HG03066 (cell line): ENCODE measurements around the gene AQP7.
"Not testable (repeated sequence)": the region's sequence is repeated elsewhere in the genome, so short reads cannot be mapped to it uniquely, and the experiment has no call there.

Experiments
- ATAC-seq: cut with Tn5 transposase; IDR thresholded peaks from one replicate; pipeline ENCODE4 v1.9.1; 2021; ENCODE audit warnings: low read depth; ENCODE audit not compliant: unreplicated experiment

AQP7 gene

DNA sequence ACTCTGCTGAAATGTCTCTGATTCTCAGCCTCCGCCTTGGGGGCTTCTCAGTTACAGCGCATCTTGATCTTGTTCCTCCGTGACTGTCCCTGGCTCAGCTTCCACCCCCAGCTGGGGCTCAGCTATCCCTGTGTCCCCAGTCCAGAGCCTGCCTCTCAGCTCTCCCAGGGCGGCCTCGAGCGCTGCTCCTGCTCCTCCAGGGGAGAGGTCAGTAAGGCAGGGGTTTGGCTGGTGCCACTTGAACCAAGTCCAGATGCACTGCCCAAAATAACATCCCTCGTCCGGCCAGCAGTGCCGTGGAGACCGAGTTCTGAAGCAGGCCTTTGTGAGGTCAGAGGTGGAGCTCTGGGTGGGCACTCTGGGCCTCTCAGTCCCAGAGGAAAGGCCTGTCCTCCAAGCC is at the start of gene AQP7:
Gene AQP7, minus strand, starts transcription at position 198 of the 400 bp plus-strand sequence. CDS start 1,306 bp downstream, outside the sequence.
- ATAC-seq: not testable (repeated sequence)

DNA sequence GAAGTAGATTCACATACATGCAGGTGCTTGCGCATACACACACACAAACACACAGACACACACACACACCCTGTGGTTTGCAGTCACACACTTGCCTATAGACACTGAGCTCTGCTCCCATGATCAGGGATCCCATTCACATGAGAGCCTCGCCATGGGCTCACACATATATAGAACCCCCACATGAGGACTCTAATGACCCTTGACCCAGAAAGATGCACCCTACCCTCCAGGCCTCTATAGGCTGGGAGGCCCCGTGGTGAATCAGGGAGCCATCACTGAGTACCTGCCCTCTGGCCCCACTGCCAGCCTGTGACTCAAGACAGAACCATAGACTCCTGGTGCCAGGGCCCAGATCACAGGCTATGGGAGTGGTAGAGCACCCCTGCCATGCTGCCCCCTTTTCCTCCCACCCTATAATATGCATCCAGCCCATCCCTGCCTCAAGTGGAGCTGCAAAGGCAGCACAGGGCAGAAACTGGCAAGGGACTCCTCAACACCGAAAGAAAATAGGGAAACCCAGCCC is 48.3 kb upstream of the AQP7 start:
- no peak for ATAC-seq

DNA sequence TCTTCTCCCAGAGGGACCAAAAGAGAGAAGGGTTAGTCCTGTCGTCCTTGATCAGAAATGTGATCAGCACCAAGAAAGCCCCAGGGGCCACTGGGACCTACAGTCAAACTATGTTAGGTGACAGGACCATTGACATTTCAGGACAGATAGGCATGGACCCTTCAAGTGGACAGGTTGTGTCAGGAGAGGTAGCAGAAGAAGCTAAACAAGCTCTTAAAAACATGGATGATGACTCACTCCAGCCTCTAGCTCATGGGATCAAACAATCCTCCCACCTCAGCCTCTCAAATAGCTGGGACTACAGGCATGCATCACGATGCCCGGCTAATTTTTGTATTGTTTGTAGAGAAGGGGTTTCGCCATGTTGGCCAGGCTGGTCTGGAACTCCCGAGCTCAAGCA is 47.3 kb upstream of the AQP7 start:
- no peak for ATAC-seq

DNA sequence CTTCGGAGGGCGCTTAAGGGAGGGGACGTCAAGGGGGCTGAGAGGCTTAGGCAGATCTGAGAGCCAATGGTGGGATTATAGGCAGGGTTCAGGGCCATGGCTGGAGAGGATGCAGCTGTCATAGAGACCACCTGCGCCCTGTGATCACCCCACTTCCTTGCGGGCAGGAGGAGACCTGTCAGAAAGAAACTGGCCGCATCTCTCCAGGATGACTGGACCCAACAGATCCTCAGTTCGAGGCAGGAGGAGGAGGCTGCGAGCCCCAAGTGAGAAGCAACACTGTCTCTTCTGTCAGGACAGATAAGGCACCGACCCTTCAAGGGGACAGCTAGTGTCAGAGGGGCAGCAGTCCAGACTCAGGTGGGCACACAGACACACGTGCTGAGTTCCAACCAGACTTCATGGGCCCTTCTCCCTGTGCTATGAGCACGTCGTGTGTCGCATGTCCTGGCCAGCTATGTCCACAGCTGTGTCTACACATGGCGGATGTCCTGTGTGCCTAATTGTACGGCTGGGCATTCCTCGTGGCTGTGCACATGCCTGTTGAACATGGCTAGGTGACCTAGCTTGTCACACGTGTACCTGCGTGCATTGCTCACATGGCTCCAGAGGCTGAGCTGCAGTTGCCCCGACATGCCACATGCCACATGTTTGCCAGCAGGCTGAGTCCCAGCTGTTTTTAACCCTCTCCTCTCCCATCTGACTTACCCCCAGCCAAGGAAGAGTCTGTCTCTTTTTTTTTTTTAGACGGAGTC is 45.6 kb upstream of the AQP7 start:
- no peak for ATAC-seq

DNA sequence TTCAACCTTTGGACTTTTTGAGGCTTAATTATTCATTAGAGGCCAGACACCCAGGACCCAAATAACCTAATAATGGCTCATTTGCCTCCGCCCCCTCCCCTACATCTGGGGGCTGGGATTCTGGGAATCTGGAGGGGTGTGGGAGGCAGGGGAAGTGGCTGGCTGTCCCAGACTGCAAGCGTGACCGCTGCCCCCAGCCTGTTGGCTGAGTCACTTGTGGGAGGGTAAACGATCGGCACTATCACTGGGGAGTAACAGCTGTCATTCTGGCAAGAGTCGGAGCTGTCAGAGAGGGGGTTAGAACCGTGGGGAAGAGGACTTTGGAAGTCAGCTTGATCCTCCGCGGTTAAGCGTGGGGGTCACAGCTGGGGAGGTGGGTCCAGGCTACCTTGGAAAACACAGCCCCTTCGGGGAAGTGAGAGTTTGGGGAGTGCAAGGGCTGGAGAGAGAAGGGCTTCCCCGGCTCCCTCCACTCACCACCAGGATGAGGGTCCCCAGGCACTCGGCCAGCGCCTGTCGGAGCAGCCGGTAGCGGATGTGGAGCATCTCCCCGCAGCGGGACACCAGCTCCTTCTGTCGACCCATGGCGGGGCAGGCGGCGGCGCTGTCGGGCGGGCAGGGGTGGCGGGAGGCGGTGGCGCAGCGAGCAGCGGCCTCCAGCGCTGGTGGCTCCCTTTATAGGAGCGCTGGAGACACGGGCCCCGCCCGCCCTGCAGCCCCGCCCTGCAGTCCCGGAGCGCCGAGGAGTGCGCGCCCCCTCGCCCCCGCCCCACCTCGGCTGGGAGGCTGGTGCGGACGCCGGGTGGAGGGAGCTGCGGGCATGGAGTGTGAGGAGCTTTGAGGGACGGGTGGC is 44.8 kb upstream of the AQP7 start, which contains the start of gene AQP3:
Gene AQP3, minus strand, starts transcription at position 648 of the 853 bp plus-strand sequence. Its CDS starts 63 bp downstream, at position 585.
- no peak for ATAC-seq

DNA sequence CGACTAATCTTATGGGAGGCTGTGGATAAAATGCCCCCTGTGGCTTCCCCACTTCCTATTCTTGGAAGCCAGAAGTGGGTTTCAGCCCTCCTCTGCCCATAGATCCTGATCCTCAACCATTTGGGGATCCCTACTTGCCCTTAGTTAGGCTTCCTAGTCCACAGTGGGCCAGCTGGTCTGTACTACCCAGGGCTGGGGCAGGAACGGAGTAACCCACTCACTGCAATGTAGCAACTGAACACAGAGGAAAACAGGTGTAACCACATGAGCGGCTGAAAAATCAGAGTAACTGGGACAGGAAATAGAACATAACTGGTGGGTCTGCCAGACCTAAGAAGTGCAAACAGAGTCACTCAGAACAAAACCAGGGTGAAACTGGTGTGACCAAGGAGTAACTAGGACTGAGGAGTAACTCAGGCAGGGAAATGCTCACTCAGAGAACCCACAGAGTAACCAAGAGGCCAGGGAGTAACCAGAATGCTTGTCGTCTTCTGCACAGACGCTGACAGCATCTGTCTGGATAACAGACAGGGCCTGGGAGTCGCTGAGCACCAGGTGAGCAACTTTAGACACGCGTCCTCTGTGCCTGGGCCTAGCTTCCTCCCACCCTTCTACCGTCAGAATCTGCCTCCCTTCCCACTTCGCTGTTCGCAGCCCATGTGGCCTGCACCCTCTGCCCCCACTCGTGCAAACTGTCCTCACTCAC is 44.0 kb upstream of the AQP7 start:
- ATAC-seq: peak; percentile 79

DNA sequence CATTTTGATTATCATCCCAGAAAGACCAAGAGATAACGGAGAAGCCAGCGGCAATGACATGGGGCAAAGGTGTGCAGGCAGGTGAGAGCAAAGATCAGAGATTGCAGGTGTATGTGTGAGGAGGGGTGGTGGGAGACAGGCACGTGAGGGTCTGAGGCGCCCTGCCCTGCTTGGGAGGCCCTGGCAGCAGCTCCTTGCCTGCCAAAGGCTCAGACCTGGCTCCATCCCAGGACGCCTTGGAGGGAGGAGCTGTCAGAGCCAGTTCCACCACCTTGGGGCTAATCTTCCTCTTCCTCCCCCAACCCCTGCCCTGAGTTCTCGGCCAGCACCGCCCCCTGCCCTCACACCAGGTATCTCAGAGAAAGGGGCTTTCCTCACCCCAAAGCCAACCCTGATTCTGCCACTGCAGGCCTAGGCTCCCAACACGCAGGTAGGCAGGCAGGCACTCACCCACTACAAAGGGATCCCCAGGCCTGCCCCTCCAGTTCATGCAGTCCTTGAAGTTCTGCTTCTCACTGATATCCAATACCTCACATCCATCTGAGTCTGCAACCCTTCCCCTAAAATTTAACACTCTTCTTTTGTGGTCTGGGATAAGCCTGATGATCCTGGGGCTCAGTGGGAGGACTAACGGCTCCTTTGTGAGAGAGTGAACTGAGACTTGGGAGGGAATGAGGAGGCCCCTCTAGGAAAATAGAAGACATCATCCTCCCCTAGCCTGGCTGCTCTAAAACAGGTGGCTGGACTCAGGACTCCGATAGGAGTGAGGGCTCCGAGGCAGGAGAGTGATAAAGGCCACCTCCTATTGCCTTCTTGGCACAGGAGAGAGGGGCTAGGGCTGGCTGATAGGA is 43.2 kb upstream of the AQP7 start:
- ATAC-seq: no peak

DNA sequence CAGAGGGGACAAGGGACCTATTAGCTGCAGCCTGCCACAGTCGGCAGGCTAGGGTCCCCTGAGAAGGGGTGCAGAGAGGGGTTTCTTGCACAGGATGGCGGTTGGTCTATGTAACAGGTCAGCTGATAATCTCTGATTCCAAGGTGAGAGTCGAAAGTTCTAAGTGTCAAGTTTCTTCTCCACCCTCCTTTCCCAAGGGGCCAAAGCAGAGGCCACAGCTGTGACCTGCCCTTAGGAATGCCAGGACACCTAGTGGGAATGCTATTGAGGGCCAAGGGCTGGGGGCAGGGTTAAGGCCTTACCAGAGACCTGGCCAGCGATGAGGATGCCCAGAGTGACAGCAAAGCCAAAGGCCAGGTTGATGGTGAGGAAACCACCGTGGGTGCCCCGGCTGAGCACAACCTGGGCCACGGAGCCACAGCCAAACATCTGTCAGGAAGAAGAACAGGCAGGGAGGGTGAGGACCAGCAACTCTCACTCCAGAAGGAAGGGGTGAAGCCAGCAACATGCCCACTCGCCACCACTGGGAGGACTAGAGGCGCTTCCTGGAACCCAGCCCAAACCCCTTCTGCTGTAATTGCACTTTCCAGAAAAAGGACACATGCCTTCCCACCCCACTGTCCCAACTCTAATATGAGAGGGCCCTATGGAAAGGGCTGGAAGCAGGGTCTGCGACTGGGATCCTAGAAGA is 41.2 kb upstream of the AQP7 start:
- ATAC-seq: no peak

DNA sequence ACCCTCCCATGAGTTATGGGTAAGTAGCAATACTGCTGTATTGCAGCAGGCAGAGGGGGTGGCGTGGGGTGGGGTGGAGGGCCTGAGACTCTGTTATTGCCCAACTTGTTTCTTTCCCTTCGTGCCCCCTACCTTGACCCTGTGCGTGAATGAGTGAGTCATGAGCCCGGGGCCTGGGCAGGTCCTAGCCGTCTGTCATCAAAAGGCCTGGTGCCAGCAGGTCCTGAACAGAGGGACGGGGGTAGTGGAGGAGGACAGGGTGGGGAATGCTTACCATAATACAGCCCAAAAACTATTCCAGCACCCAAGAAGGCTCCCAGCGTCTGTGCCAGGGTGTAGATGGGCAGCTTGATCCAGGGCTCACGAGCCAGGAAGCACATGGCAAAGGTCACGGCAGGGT is 40.7 kb upstream of the AQP7 start:
- no peak for ATAC-seq

DNA sequence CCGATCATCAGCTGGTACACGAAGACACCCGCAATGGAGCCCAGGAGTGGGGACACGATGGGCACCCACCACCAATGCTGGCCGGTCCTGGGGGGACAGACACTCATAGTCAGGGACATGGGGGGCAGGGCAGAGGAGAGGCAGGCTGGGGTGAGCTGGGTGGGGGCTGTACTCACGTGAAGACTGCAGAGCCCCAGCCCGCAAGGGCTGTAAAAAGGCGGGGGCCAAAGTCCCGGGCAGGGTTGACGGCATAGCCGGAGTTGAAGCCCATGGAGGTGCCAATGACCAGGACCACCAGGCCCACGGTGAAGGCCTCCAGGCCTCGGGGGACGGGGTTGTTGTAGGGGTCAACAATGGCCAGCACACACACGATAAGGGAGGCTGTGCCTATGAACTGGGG is 39.8 kb upstream of the AQP7 start:
- no peak for ATAC-seq

DNA sequence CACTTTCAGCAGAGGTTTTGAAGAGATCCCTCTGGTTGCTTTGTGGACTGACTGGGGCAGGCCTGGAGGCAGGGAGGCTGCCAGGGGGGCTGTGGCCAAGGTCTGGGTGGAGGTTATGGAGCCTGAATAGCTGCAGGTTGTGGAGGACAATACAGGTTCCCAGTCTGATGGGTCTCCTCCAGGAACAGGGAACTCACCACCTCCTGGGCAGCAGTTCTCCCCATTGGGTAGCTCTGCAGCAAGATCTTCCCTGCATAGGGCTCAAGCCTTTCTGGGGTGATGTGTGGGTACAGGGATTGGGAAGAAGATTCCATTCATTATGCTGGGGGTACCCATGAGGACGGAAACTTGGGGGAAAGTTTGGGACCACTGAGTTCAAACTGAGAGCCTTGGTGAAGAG is 38.2 kb upstream of the AQP7 start:
- ATAC-seq: no peak

DNA sequence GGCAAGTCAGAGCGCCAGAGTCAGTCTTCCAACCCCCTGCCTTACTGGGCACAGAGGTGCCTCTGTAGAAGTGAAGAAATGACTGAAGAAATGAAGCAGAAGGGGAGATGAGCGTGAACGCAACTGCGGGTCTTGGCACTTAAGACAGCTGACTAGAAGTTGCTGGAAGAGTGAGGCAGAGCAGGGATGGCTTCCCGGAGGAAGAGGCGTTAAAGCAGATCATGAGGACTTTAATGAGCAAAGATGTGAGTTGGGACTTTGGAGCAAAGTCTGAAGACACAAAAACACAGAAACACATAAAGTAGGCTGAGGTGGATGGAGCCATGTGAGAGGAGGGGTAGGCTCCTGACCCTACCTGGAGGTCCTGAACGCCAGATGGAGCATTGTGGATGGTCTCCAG is 37.8 kb upstream of the AQP7 start:
- no peak for ATAC-seq

DNA sequence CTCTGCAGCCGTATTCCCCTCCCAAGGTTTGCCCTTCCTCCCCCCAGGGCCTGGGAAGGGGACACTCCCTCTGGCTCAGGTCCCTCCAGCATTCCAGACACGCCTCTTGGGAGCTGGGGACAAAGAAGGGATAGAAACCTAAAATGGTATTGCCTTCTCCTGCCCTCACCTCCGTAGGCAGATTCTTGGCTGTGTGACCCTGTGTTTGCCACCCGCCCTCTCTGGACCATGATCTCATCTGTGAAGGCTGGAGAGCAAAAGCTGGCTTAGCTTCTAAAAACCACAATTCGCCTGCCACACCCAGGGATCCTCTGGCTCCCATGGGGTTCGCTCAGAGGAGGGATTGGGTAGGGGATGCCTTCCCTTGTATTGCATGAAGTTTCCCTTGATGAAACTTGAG is 37.4 kb upstream of the AQP7 start:
- ATAC-seq: no peak

DNA sequence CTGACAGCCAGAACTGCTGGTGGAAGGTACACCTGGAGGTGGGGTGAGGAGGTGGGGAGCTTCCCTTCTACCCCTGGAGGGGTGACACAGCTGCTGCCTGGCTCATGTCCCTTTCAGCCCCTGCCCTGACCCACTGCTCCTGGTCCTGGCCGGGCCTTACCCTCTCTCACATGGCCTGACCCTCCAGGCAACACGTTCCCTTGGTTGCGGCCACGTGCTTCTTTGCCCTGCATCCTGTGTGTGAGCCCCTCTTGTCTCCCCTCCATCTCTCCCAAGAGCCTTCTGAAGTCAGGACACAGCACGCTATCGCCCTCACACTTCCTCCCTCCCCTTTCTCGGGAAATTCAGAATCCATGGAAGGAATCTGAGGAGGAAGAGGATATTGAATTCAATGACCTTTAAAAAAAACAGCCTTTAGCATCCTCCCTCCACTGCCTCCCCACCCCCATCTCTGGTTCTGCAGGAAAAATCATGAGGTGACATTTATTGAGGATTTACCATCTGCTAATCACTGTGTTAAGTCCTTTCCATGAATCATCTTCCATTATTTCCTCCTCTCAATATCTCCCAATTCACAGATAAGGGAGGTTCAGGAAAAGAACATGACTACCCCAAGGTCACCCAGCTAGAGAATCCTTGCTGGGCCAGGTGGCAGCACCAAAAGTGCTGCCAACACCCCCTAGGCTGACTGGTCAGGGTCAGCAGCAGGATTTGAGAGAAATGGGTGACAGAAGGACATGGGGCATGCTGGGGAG is 36.7 kb upstream of the AQP7 start:
- no peak for ATAC-seq

DNA sequence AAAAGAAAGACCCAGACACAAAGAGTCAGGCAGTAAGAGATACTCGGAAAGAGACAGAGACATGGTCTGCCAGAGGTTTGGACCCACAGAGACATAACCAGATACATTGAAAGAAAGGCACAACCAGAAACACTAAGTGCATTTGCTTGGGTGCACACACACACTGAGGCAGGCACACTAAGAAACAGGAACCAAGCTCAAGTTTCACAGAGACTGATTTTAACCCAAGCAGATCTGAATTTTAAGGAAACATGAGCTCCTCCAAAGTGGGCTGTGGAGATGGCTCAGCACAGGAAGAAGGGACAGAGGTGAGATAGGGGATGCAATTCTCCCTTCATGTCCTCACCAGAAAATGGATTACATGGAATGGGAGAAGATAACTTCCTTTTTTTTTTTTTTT is 35.5 kb upstream of the AQP7 start:
- ATAC-seq: no peak

DNA sequence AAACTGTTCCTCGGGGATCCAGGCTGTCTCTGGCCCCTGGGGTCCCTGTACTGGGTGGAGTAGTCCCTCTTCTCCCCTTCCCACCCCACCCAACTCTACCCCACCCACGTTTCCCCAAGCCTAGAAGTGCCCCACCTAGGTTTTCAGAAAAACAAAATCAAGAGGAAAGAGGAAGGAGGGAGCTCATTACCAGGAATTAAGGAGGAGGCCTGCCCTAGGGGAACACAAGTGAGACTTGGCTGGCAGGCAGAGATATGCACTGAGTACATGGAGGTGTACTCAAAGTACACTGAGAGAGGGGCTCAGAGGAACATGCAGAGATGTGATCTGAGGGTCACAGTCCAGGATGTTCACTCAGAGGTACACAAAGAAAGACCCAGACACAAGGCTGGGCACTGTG is 34.8 kb upstream of the AQP7 start:
- ATAC-seq: no peak

DNA sequence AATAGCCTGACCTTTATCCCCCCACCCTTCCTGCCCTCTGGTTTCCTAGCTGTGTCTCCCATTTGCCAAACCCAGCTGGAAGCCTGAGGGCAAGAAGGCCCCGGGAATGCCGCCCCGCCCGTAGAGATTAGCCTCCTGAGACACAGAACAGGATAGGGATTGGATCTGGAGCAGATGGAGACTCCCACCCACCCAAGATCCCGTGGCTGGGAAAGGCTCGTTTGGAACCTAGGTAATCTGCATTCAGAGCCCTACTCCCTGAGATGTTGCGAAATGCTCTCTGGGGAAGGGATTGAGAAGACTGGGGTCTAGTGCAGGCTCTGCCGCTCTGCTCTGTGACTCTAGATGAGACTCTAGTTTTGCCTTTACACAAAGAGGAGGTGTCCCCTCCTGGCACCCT is 34.1 kb upstream of the AQP7 start:
- no peak for ATAC-seq

DNA sequence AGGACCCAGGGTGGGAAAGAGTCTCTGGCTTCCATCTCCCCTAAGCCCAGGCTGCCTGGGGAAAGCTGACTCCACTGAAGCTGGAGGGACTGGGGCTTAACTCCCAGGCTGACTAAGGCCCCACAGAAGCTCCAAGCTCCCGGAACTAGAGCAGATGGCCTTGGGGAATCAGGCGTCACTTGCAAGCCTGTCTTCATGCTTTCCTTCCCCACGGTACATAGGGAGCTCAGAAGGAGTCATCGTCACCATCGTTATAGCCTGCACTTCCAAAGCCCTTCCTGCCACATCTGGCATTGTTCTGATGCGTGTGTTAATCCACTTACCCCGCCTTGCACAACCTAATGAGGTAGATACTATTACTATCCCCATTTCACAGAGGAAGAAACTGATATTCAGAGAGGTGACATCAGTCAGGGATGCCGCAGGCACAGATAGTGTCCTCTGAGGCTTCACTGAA is 33.5 kb upstream of the AQP7 start:
- ATAC-seq: no peak
